ENCODE data around the gene DHX30.

Gene DHX30

GRCh38 chr3:47854267-47854666 is 51.3 kb downstream of the DHX30 start:
- no peak for DNase-seq (ENCODE audit: low spot score)

GRCh38 chr3:47854720-47855455 is 52.0 kb downstream of the DHX30 start:
- no peak for DNase-seq (ENCODE audit: low spot score)

- DNase-seq (ENCODE audit: low spot score) = no peak
Measured at GRCh38 chr3:47855461-47856383, 52.8 kb downstream of the DHX30 start.

- no peak for DNase-seq (ENCODE audit: low spot score)
Measured at GRCh38 chr3:47856669-47857068, 53.7 kb downstream of the DHX30 start.

GRCh38 chr3:47857151-47857550 is 54.2 kb downstream of the DHX30 start:
- DNase-seq (ENCODE audit: low spot score) = no peak

- no peak for DNase-seq (ENCODE audit: low spot score)
Measured at GRCh38 chr3:47859956-47860605, 57.1 kb downstream of the DHX30 start.

- DNase-seq (ENCODE audit: low spot score) = no peak
Measured at GRCh38 chr3:47863391-47864128, 60.6 kb downstream of the DHX30 start.

GRCh38 chr3:47865192-47865591 is 62.3 kb downstream of the DHX30 start:
- no peak for DNase-seq (ENCODE audit: low spot score)

GRCh38 chr3:47867451-47868044 is 64.6 kb downstream of the DHX30 start:
- DNase-seq (ENCODE audit: low spot score) = no peak

- DNase-seq (ENCODE audit: low spot score) = no peak
Measured at GRCh38 chr3:47868306-47868705, 65.4 kb downstream of the DHX30 start.

GRCh38 chr3:47870156-47870555 is 67.2 kb downstream of the DHX30 start:
- DNase-seq (ENCODE audit: low spot score) = no peak

- no peak for DNase-seq (ENCODE audit: low spot score)
Measured at GRCh38 chr3:47870702-47871260, 67.8 kb downstream of the DHX30 start.

GRCh38 chr3:47871389-47871788 is 68.5 kb downstream of the DHX30 start:
- DNase-seq (ENCODE audit: low spot score) = no peak

GRCh38 chr3:47872916-47873315 is 70.0 kb downstream of the DHX30 start:
- no peak for DNase-seq (ENCODE audit: low spot score)

GRCh38 chr3:47874438-47874837 is 71.5 kb downstream of the DHX30 start:
- DNase-seq (ENCODE audit: low spot score) = no peak

- no peak for DNase-seq (ENCODE audit: low spot score)
Measured at GRCh38 chr3:47874913-47875312, 72.0 kb downstream of the DHX30 start.

- no peak for DNase-seq (ENCODE audit: low spot score)
Measured at GRCh38 chr3:47877290-47877689, 74.4 kb downstream of the DHX30 start.

- DNase-seq (ENCODE audit: low spot score) = no peak
Measured at GRCh38 chr3:47877719-47878118, 74.8 kb downstream of the DHX30 start.

- no peak for DNase-seq (ENCODE audit: low spot score)
Measured at GRCh38 chr3:47882338-47882737, 79.4 kb downstream of the DHX30 start.

- no peak for DNase-seq (ENCODE audit: low spot score)
Measured at GRCh38 chr3:47884603-47885002, 81.7 kb downstream of the DHX30 start.

GRCh38 chr3:47885168-47885567 is 82.2 kb downstream of the DHX30 start:
- no peak for DNase-seq (ENCODE audit: low spot score)
